Ovary (tissue), 9 donors: ENCODE measurements around the gene CYP4F11. TPM values are rescaled to one million over a fixed set of nuclear protein-coding genes. Genes with fewer than 3 reads are reported as not detected.

ENCODE experiments used
- DNase-seq, 5 donors: peaks; one replicate each; pipeline ENCODE4 v3.0.0-alpha.2; 2019 to 2020
- H3K27ac ChIP-seq, 2 donors: fragments of 200-600 bp; one replicate each; pipeline versions ENCODE4 v1.5.1 to v1.8.0; 2019 to 2022
- H3K27me3 ChIP-seq: fragments of 200-600 bp; one replicate; pipeline ENCODE4 v1.8.0; 2022
- H3K36me3 ChIP-seq: fragments of 200-600 bp; sonication (generic); one replicate; pipeline ENCODE4 v1.5.1; 2019
- H3K4me1 ChIP-seq: one replicate; pipeline ENCODE4 v1.8.1; 2013; ENCODE audit warnings: mild to moderate bottlenecking, moderate library complexity; ENCODE audit not compliant: insufficient read depth
- H3K4me3 ChIP-seq: fragments of 200-600 bp; sonication (generic); one replicate; pipeline ENCODE4 v1.5.1; 2017
- H3K9me3 ChIP-seq, 2 donors: fragments of 200-600 bp in 1 of 2; sonication (generic) in 1 of 2; one replicate each; pipeline versions ENCODE4 v1.5.1 to v1.8.1; 2013 to 2019; ENCODE audit warnings: mild to moderate bottlenecking in 1 of 2, moderate library complexity in 1 of 2
- EP300 ChIP-seq: sonication (generic); formaldehyde crosslinking; IDR thresholded peaks from one replicate; pipeline ENCODE4 v1.6.1; 2017; ENCODE audit warnings: antibody characterized with exemption
- POLR2A ChIP-seq: fragments of 450-650 bp; IDR thresholded peaks from one replicate; pipeline ENCODE4 v1.6.1; 2017; ENCODE audit warnings: antibody characterized with exemption, mild to moderate bottlenecking, moderate library complexity
- WGBS, 3 donors: extraction: QIAGEN DNeasy Blood & Tissue Kit in 1 of 3; methylation state at CpG; one replicate each; pipeline versions ENCODE4 v1.1.5 to v1.1.7; 2013 to 2017; 5-methylcytosine and 5-hydroxymethylcytosine counted together
- intact Hi-C, 4 donors: fragments of 100-400 bp; cut with DNase I; formaldehyde crosslinking; loops; one replicate each; pipeline versions ENCODE4 v1.11.0 to v1.15.1; 2022 to 2023
- polyA plus RNA-seq, 2 donors: library from polyadenylated mRNA; stranded (reverse); fragments of 200-250 nt in 1 of 2; fragments of 350-450 nt in 1 of 2; fragmentation: Illumina TruSeq in 1 of 2; extraction: RNeasy Lipid Tissue Mini Kit (QIAGEN cat#74804) in 1 of 2; gene quantifications; one replicate each; pipeline ENCODE4 v1.2.3, GENCODE V29; 2013 to 2014
- small RNA-seq: library from RNA; depleted of rRNA; stranded (forward); fragments of <200 nt; gene quantifications from one replicate; pipeline ENCODE3, GENCODE V24; 2016
- total RNA-seq, 7 donors: library from RNA; depleted of rRNA in 2 of 7; stranded (reverse); fragments of >200 nt in 2 of 7; fragmentation: NEBNext Ultra II Directional in 3 of 7; extraction: Animal tissue kit (Norgen Biotek cat#: 25700) in 3 of 7; gene quantifications; one replicate each; pipeline versions ENCODE4 v1.1.0 to v1.2.4, GENCODE V29; 2016 to 2023
- TF ChIP-seq, protein P1 (sequence below), 3 donors: fragments of 450-650 bp in 2 of 3; fragments of 200-600 bp in 1 of 3; IDR thresholded peaks; one replicate each; pipeline versions ENCODE4 v1.5.1 to v1.8.0; 2016 to 2022; ENCODE audit warnings: antibody characterized with exemption in 3 of 3, mild to moderate bottlenecking in 1 of 3
- donor health status: DM: no; HTN: no; CAD: no; lungs with moderate emphysema.
- donor health status: DM: no; HTN: no; CAD: no.
- donor health status: Bipolar disorder and iron deficiency.
- donor health status: DM: yes; HTN: yes; CAD: no.
- donor health status: DM: no; HTN: no; CAD: no.
- donor health status: DM: yes; HTN: yes; CAD: no.

Gene CYP4F11
- total and polyA plus RNA-seq, 9 donors = 0.13 to 1.3 (median 0.26) TPM; not detected in 1

GRCh38 chr19:15866636-15867035 lies 67.7 kb downstream of the CYP4F11 start:
- no peaks in the 10 kb centered on the region for H3K4me1 ChIP-seq
- TF ChIP-seq POLR2A (no peak), EP300 (no peak)
- TF ChIP-seq, protein P1, sequence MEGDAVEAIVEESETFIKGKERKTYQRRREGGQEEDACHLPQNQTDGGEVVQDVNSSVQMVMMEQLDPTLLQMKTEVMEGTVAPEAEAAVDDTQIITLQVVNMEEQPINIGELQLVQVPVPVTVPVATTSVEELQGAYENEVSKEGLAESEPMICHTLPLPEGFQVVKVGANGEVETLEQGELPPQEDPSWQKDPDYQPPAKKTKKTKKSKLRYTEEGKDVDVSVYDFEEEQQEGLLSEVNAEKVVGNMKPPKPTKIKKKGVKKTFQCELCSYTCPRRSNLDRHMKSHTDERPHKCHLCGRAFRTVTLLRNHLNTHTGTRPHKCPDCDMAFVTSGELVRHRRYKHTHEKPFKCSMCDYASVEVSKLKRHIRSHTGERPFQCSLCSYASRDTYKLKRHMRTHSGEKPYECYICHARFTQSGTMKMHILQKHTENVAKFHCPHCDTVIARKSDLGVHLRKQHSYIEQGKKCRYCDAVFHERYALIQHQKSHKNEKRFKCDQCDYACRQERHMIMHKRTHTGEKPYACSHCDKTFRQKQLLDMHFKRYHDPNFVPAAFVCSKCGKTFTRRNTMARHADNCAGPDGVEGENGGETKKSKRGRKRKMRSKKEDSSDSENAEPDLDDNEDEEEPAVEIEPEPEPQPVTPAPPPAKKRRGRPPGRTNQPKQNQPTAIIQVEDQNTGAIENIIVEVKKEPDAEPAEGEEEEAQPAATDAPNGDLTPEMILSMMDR (IDR thresholded peaks at IDR 0.05) = no peak
- no peak for DNase-seq
- WGBS, 3 donors = 32 to 47% (median 37%) methylated on average over 5 of the region's 5 CpGs
- H3K4me3 ChIP-seq = no peak overlapping the region
- no peaks in the 10 kb centered on the region for H3K27me3 ChIP-seq
- H3K36me3 ChIP-seq = no peaks in the 10 kb centered on the region
- intact Hi-C loops = no loop called here
- H3K27ac ChIP-seq = no peak overlapping the region
- no peaks in the 10 kb centered on the region for H3K9me3 ChIP-seq

DNA sequence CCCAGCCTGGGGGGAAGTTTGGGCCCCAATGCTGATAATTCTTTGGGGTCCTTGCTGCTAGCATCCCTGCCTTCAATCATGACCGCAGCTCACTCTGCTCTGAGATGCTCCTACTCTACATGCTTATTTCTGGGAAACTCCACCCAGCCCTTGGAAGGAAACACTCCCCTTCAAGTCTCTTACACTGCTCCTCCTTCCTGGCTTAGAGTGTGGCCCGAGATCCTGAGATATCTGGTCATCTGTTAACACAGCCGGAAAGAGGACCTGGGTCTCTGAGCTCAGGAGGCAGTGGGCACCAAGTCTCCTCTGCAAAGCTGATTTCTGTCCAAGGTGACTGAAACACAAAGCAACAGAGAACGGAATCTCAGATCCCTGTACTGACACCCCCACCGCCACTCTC lies 69.5 kb downstream of the CYP4F11 start:
- Histone ChIP-seq H3K9me3 (no peaks in the 10 kb centered on the region), H3K27me3 (no peaks in the 10 kb centered on the region), H3K36me3 (no peaks in the 10 kb centered on the region), H3K27ac (no peak overlapping the region), H3K4me1 (no peaks in the 10 kb centered on the region), H3K4me3 (no peak overlapping the region)
- TF ChIP-seq, protein P1 (IDR thresholded peaks at IDR 0.05) = no peak
- TF ChIP-seq POLR2A (no peak), EP300 (no peak)
- DNase-seq = no peak
- intact Hi-C loops = no loop called here
- WGBS, 3 donors = 48 to 50% (median 50%) methylated on average over 5 of the region's 5 CpGs

- DNase-seq = no peak
- no peak overlapping the region for H3K4me3 ChIP-seq
- 59 to 65% (median 59%) methylated on average over 8 of the region's 8 CpGs for WGBS, 3 donors
- H3K36me3 ChIP-seq = no peaks in the 10 kb centered on the region
- intact Hi-C loops = no loop called here
- H3K9me3 ChIP-seq = no peaks in the 10 kb centered on the region
- no peak overlapping the region for H3K27ac ChIP-seq
- TF ChIP-seq, protein P1 (IDR thresholded peaks at IDR 0.05) = no peak
- no peak for TF ChIP-seq EP300
- TF ChIP-seq POLR2A = no peak
- no peaks in the 10 kb centered on the region for H3K27me3 ChIP-seq
- no peaks in the 10 kb centered on the region for H3K4me1 ChIP-seq
These were observed 71.1 kb downstream of the CYP4F11 start for GRCh38 chr19:15863272-15863671.

GRCh38 chr19:15862444-15862843 lies 71.9 kb downstream of the CYP4F11 start:
- intact Hi-C loops = no loop called here
- TF ChIP-seq, protein P1 (IDR thresholded peaks at IDR 0.05) = no peak
- TF ChIP-seq EP300 (no peak), POLR2A (no peak)

More at GRCh38 chr19:15862444-15862843, 71.9 kb downstream of the CYP4F11 start:
- DNase-seq = no peak
- Histone ChIP-seq H3K9me3 (no peaks in the 10 kb centered on the region), H3K27me3 (no peaks in the 10 kb centered on the region), H3K36me3 (no peaks in the 10 kb centered on the region), H3K4me3 (no peak overlapping the region), H3K27ac (no peak overlapping the region), H3K4me1 (no peaks in the 10 kb centered on the region)
- 35 to 52% (median 49%) methylated on average over 7 of the region's 7 CpGs for WGBS, 3 donors

Small RNA genes lying within 50 kb of the gene (small RNA-seq; reads per million reads assigned to genes)
- not detected for gene CYP4F36P

Other genes starting within 250 kb of the CYP4F11 start
- not detected for gene OR10H2, start 206.5 kb downstream of the CYP4F11 start, total RNA-seq
- gene OR10H2, start 206.5 kb downstream of the CYP4F11 start, polyA plus RNA-seq = not detected
- gene OR10H3, start 196.5 kb downstream of the CYP4F11 start, total RNA-seq = not detected
- gene OR10H3, start 196.5 kb downstream of the CYP4F11 start, polyA plus RNA-seq = not detected
- gene OR10H5, start 146.9 kb downstream of the CYP4F11 start, total RNA-seq = not detected
- not detected for gene OR10H5, start 146.9 kb downstream of the CYP4F11 start, polyA plus RNA-seq
- not detected for gene OR10H1, start 118.9 kb downstream of the CYP4F11 start, total RNA-seq
- gene OR10H1, start 118.9 kb downstream of the CYP4F11 start, polyA plus RNA-seq = not detected
- gene CYP4F2, start 36.5 kb downstream of the CYP4F11 start, total RNA-seq = 1 to 10 TPM in 1 of 7 donors, under 1 TPM in 1, not detected in 5; 0.75 to 1.1 TPM
- not detected for gene CYP4F2, start 36.5 kb downstream of the CYP4F11 start, polyA plus RNA-seq
- gene OR10H4, start 14.5 kb upstream of the CYP4F11 start, total RNA-seq = not detected
- not detected for gene OR10H4, start 14.5 kb upstream of the CYP4F11 start, polyA plus RNA-seq
- 100 to 1,000 TPM; 286 to 642 (median 554) TPM for gene TPM4, start 142.0 kb upstream of the CYP4F11 start, total RNA-seq
- 100 to 1,000 TPM; 347 to 664 TPM for gene TPM4, start 142.0 kb upstream of the CYP4F11 start, polyA plus RNA-seq
- 10 to 100 TPM; 17.2 to 70.5 (median 52.9) TPM for gene RAB8A, start 177.4 kb upstream of the CYP4F11 start, total RNA-seq
- 100 to 1,000 TPM in 1 of 2 donors, 10 to 100 TPM in 1; 23.8 to 114 TPM for gene RAB8A, start 177.4 kb upstream of the CYP4F11 start, polyA plus RNA-seq
- 1 to 10 TPM in 2 of 7 donors, under 1 TPM in 5; 0.20 to 1.3 (median 0.31) TPM for gene HSH2D, start 209.2 kb upstream of the CYP4F11 start, total RNA-seq
- gene HSH2D, start 209.2 kb upstream of the CYP4F11 start, polyA plus RNA-seq = under 1 TPM; 0.21 to 0.68 TPM
- not detected for gene CIB3, start 239.0 kb upstream of the CYP4F11 start, total RNA-seq
- gene CIB3, start 239.0 kb upstream of the CYP4F11 start, polyA plus RNA-seq = not detected